SK-N-SH (cell line): ENCODE measurements around the gene CTU1. TPM values are rescaled to one million over a fixed set of nuclear protein-coding genes. Genes with fewer than 3 reads are reported as not detected.

ENCODE experiments used
- CTCF ChIA-PET: fragments of 300-600, 350-600 bp; formaldehyde crosslinking; extraction: SDS; loops from one replicate; lab custom pipeline; 2021; lab: Yijun Ruan, JAX
- POLR2A ChIA-PET: fragments of 350-600 bp; sonication (Branson Sonifier 250); formaldehyde crosslinking; extraction: SDS; loops from one replicate; lab custom pipeline; 2020; ENCODE audit warnings: antibody characterized with exemption, inconsistent platforms; lab: Yijun Ruan, JAX
- DNase-seq: peaks from one replicate; pipeline ENCODE4 v3.0.0; 2012
- H2AFZ ChIP-seq: fragments of 200-600 bp; sonication (generic); 2 replicates; pipeline ENCODE4 v1.8.1; 2016; ENCODE audit warnings: antibody characterized with exemption, mild to moderate bottlenecking, low read depth
- H3F3A ChIP-seq: fragments of 200-600 bp; sonication (generic); replicated peaks from 2 replicates; pipeline ENCODE3; 2016; ENCODE audit warnings: antibody characterized with exemption, mild to moderate bottlenecking; ENCODE audit not compliant: insufficient read depth
- H3K27ac ChIP-seq, 2 experiments: fragments of 200-500 bp in 1 of 2; fragments of 200-600 bp in 1 of 2; sonication (Bioruptor generic) in 1 of 2; sonication (generic), shearing (Covaris generic) in 1 of 2; 2 replicates each; pipeline versions ENCODE4 v1.5.1 to v1.6.1; 2014 to 2016; ENCODE audit warnings: low read depth in 2 of 2, inconsistent platforms in 1 of 2, low read length in 1 of 2, mild to moderate bottlenecking in 1 of 2, mixed read lengths in 1 of 2
- H3K27me3 ChIP-seq: fragments of 200-600 bp; sonication (generic), shearing (Covaris generic); 2 replicates; pipeline ENCODE4 v1.6.1; 2016; ENCODE audit warnings: mixed run types; ENCODE audit not compliant: insufficient read depth
- H3K36me3 ChIP-seq, 2 experiments: fragments of 200-500 bp in 1 of 2; fragments of 200-600 bp in 1 of 2; sonication (Bioruptor generic) in 1 of 2; sonication (generic) in 1 of 2; replicated peaks in 1 of 2; 2 replicates each; pipeline versions ENCODE3 to v1.5.1; 2014 to 2016; ENCODE audit warnings: low read length in 1 of 2, mild to moderate bottlenecking in 1 of 2; ENCODE audit not compliant: insufficient read depth in 2 of 2, control insufficient read depth in 1 of 2
- H3K4me1 ChIP-seq, 2 experiments: fragments of 200-500 bp in 1 of 2; fragments of 200-600 bp in 1 of 2; sonication (Bioruptor generic) in 1 of 2; sonication (generic), shearing (Covaris generic) in 1 of 2; 2 replicates each; pipeline versions ENCODE4 v1.5.1 to v1.6.1; 2014 to 2016; ENCODE audit warnings: low read depth in 1 of 2, low read length in 1 of 2, mixed run types in 1 of 2; ENCODE audit not compliant: insufficient read depth in 2 of 2, control insufficient read depth in 1 of 2
- H3K4me2 ChIP-seq: fragments of 200-600 bp; sonication (generic), shearing (Covaris generic); 2 replicates; pipeline ENCODE4 v1.6.1; 2017; ENCODE audit warnings: mixed run types
- H3K4me3 ChIP-seq, 2 experiments: fragments of 200-500 bp in 1 of 2; fragments of 200-600 bp in 1 of 2; sonication (Bioruptor generic) in 1 of 2; sonication (generic), shearing (Covaris generic) in 1 of 2; 2 replicates each; pipeline versions ENCODE4 v1.5.1 to v1.8.1; 2014 to 2016; ENCODE audit warnings: low read depth in 2 of 2, inconsistent platforms in 1 of 2, low read length in 1 of 2, mild to moderate bottlenecking in 1 of 2, mixed read lengths in 1 of 2, moderate library complexity in 1 of 2
- H3K79me2 ChIP-seq: fragments of 200-600 bp; sonication (generic); 2 replicates; pipeline ENCODE4 v1.8.1; 2017; ENCODE audit warnings: mild to moderate bottlenecking; ENCODE audit not compliant: insufficient read depth
- H3K9ac ChIP-seq: fragments of 200-600 bp; sonication (generic); 2 replicates; pipeline ENCODE4 v1.6.1; 2017; ENCODE audit warnings: mixed run types
- H3K9me2 ChIP-seq: fragments of 200-600 bp; sonication (generic); 2 replicates; pipeline ENCODE4 v1.6.1; 2017; ENCODE audit warnings: mixed run types
- H3K9me3 ChIP-seq: fragments of 200-600 bp; sonication (generic); 2 replicates; pipeline ENCODE4 v1.6.1; 2017; ENCODE audit warnings: mixed run types, mild to moderate bottlenecking, moderate library complexity
- H4K20me1 ChIP-seq: fragments of 200-600 bp; sonication (generic); 2 replicates; pipeline ENCODE4 v1.6.1; 2017; ENCODE audit warnings: mild to moderate bottlenecking, mixed run types; ENCODE audit not compliant: insufficient read depth
- CHD2 ChIP-seq: fragments of 150-350 bp; IDR thresholded peaks from 2 replicates; pipeline ENCODE4 v1.6.1; 2018; ENCODE audit warnings: low read length; ENCODE audit not compliant: partially characterized antibody
- CTCF ChIP-seq: fragments of 200-600 bp; sonication (generic); IDR thresholded peaks from 2 replicates; pipeline ENCODE4 v1.6.1; 2017; ENCODE audit warnings: antibody characterized with exemption, mild to moderate bottlenecking, moderate library complexity
- ELF1 ChIP-seq: IDR thresholded peaks from 2 replicates; pipeline ENCODE4 v1.4.0; 2012
- EP300 ChIP-seq, 2 experiments: IDR thresholded peaks; 2 replicates each; pipeline versions ENCODE4 v1.4.0 to v1.6.1; 2012; ENCODE audit warnings: borderline replicate concordance in 1 of 2, low read depth in 1 of 2, low read length in 1 of 2
- EZH2phosphoT487 ChIP-seq: fragments of 200-600 bp; sonication (generic); IDR thresholded peaks from 2 replicates; pipeline ENCODE4 v1.6.1; 2017; ENCODE audit warnings: low read depth, mixed run types, mild to moderate bottlenecking, antibody characterized with exemption, moderate library complexity, borderline replicate concordance
- FOSL2 ChIP-seq: IDR thresholded peaks from 2 replicates; pipeline ENCODE4 v1.4.0; 2012; ENCODE audit warnings: low read depth, mild to moderate bottlenecking, moderate library complexity, borderline replicate concordance
- GABPA ChIP-seq: IDR thresholded peaks from 2 replicates; pipeline ENCODE4 v1.4.0; 2012; ENCODE audit warnings: low read depth, mild to moderate bottlenecking
- MEF2A ChIP-seq: IDR thresholded peaks from 2 replicates; pipeline ENCODE4 v1.4.0; 2012; ENCODE audit warnings: low read depth, borderline replicate concordance
- MXI1 ChIP-seq: IDR thresholded peaks from 2 replicates; pipeline ENCODE4 v1.6.1; 2012; ENCODE audit warnings: mild to moderate bottlenecking, low read depth, low read length, improper control_type of control experiment
- NFIC ChIP-seq: IDR thresholded peaks from 2 replicates; pipeline ENCODE4 v1.4.0; 2012; ENCODE audit warnings: borderline replicate concordance
- NRF1 ChIP-seq: IDR thresholded peaks from 2 replicates; pipeline ENCODE4 v1.6.1; 2012; ENCODE audit warnings: low read depth, mild to moderate bottlenecking, low read length
- POLR2AphosphoS5 ChIP-seq: IDR thresholded peaks from 2 replicates; pipeline ENCODE4 v1.6.1; 2012; ENCODE audit warnings: low read depth, low read length
- RCOR1 ChIP-seq: fragments of 150-350 bp; IDR thresholded peaks from 2 replicates; pipeline ENCODE4 v1.6.1; 2017; ENCODE audit warnings: antibody characterized with exemption, low read length
- RXRA ChIP-seq: IDR thresholded peaks from 2 replicates; pipeline ENCODE4 v1.4.0; 2012; ENCODE audit warnings: low read depth, mild to moderate bottlenecking, borderline replicate concordance
- SIN3A ChIP-seq: IDR thresholded peaks from 2 replicates; pipeline ENCODE4 v1.6.1; 2012; ENCODE audit warnings: low read depth, mild to moderate bottlenecking, low read length, moderate library complexity, borderline replicate concordance
- SMC3 ChIP-seq: IDR thresholded peaks from 2 replicates; pipeline ENCODE4 v1.6.1; 2012; ENCODE audit warnings: low read depth, low read length, improper control_type of control experiment
- TEAD4 ChIP-seq: IDR thresholded peaks from 2 replicates; pipeline ENCODE4 v1.4.0; 2012; ENCODE audit warnings: mild to moderate bottlenecking, borderline replicate concordance; ENCODE audit not compliant: insufficient read depth
- ZBTB33 ChIP-seq: IDR thresholded peaks from 2 replicates; pipeline ENCODE4 v1.4.0; 2012; ENCODE audit warnings: low read depth, borderline replicate concordance
- WGBS: methylation state at CpG from one replicate; pipeline ENCODE4 v1.1.6; 2017; ENCODE audit warnings: low lambda C conversion rate; 5-methylcytosine and 5-hydroxymethylcytosine counted together
- polyA plus RNA-seq, 3 experiments: library from polyadenylated mRNA; depleted of rRNA; stranded (reverse); fragments of >200 nt; gene quantifications; 2 replicates each; pipeline ENCODE4 v1.2.3, GENCODE V29; 2012
- TF ChIP-seq, protein P1 (sequence below): fragments of 150-350 bp; IDR thresholded peaks from 2 replicates; pipeline ENCODE4 v1.6.1; 2016; ENCODE audit warnings: mild to moderate bottlenecking, low read depth, low read length
- TF ChIP-seq, protein P2 (sequence below): IDR thresholded peaks from 2 replicates; pipeline ENCODE4 v1.4.0; 2012; ENCODE audit warnings: low read depth

Gene CTU1
- polyA plus RNA-seq, 1 of the 3 experiments (the other 2 are of a cell fraction), result 8.8 TPM

GRCh38 chr19:51065221-51065960, 42.8 kb downstream of the CTU1 start:
- Histone ChIP-seq H3K9me3 (no peaks in the 10 kb centered on the region), H3K9me2 (no peaks in the 10 kb centered on the region), H2AFZ (no peak overlapping the region), H3K4me2 (no peak overlapping the region), H3K36me3 (no peaks in the 10 kb centered on the region), H4K20me1 (no peaks in the 10 kb centered on the region), H3K27ac (no peak overlapping the region), H3K4me3 (no peak overlapping the region), H3K27me3 (peaks cover 65% of the 10 kb centered on the region; the same call in 1 of the 2 replicates), H3K4me1 (no peaks in the 10 kb centered on the region), H3K9ac (no peak overlapping the region), H3K79me2 (no peaks in the 10 kb centered on the region), H3F3A (no peaks in the 10 kb centered on the region)
- ChIA-PET CTCF (interaction anchor here (1.0 kb wide), 1 partner anchor 11 kb away, joined by 4 read pairs; no protein-coding TSS in a partner anchor), POLR2A (no interaction called here)
- 17% methylated on average over 19 of the region's 25 CpGs for WGBS
- DNase-seq, result no peak
- TF ChIP-seq FOSL2 (no peak), ZBTB33 (no peak), NFIC (no peak), EZH2phosphoT487 (no peak), MEF2A (no peak), POLR2AphosphoS5 (no peak), TEAD4 (no peak), SIN3A (no peak), RXRA (no peak), EP300 (IDR thresholded peaks at IDR 0.05; ENCODE audit: borderline replicate concordance in 1 of 2, low read depth in 1 of 2, low read length in 1 of 2) (no peak)

GRCh38 chr19:51064534-51065220, 43.5 kb downstream of the CTU1 start, which contains the start of gene KLK13:
KLK13 (minus strand) TSS chr19:51065092; CDS start chr19:51065067, 25 bp downstream.
- Histone ChIP-seq H3K79me2 (no peaks in the 10 kb centered on the region), H3K36me3 (no peaks in the 10 kb centered on the region), H3K9me3 (no peaks in the 10 kb centered on the region), H3K27me3 (peaks cover 58% of the 10 kb centered on the region; the same call in 1 of the 2 replicates), H3K9me2 (no peaks in the 10 kb centered on the region), H3K9ac (no peak within 1 kb of the TSS), H3K4me1 (no peaks in the 10 kb centered on the region), H3K27ac (no peak within 1 kb of the TSS), H3K4me2 (no peak within 1 kb of the TSS), H3K4me3 (no peak within 1 kb of the TSS), H4K20me1 (no peaks in the 10 kb centered on the region), H2AFZ (no peak within 1 kb of the TSS), H3F3A (no peaks in the 10 kb centered on the region)
- POLR2A ChIA-PET, result no interaction called here
- CTCF ChIA-PET, result no interaction called here
- DNase-seq, result no peak
- 10% methylated on average over 29 of the region's 38 CpGs for WGBS
- no peak for TF ChIP-seq RCOR1
- no peak for TF ChIP-seq SMC3
- no peak for TF ChIP-seq TEAD4
- TF ChIP-seq CHD2, result no peak
- TF ChIP-seq NRF1, result no peak
- TF ChIP-seq, protein P1, sequence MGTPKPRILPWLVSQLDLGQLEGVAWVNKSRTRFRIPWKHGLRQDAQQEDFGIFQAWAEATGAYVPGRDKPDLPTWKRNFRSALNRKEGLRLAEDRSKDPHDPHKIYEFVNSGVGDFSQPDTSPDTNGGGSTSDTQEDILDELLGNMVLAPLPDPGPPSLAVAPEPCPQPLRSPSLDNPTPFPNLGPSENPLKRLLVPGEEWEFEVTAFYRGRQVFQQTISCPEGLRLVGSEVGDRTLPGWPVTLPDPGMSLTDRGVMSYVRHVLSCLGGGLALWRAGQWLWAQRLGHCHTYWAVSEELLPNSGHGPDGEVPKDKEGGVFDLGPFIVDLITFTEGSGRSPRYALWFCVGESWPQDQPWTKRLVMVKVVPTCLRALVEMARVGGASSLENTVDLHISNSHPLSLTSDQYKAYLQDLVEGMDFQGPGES, result no peak
- TF ChIP-seq POLR2AphosphoS5, result no peak
- TF ChIP-seq NFIC, result no peak
- no peak for TF ChIP-seq RXRA
- no peak for TF ChIP-seq GABPA
- no peak for TF ChIP-seq CTCF
- TF ChIP-seq ELF1, result no peak
- TF ChIP-seq MEF2A, result no peak
- TF ChIP-seq, protein P2, sequence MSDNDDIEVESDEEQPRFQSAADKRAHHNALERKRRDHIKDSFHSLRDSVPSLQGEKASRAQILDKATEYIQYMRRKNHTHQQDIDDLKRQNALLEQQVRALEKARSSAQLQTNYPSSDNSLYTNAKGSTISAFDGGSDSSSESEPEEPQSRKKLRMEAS, result no peak
- no peak for TF ChIP-seq MXI1
- no peak for TF ChIP-seq SIN3A
